ENCODE data around the gene HIPK1.

DNA sequence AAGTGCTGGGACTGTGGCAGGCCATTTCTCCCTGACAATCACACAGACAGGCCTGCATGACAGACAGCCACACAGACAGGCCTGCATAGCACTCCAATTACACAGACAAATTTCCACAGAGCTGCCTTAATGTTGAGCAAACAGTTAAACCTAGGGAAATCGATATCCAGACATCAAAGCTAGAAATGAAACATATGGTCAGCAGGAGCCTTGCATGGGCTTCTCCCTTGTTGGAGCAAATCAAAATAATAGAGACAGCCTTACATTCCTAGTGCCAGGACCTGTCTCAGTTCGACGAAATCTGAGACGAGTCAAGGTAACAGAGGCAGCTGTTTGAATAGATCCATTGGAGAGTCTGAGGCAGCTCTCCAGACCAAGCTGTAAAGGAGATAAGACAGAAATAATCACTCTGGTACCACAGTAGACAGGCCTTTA lies 92.6 kb downstream of the HIPK1 start:
- TF ChIP-seq, protein P1, sequence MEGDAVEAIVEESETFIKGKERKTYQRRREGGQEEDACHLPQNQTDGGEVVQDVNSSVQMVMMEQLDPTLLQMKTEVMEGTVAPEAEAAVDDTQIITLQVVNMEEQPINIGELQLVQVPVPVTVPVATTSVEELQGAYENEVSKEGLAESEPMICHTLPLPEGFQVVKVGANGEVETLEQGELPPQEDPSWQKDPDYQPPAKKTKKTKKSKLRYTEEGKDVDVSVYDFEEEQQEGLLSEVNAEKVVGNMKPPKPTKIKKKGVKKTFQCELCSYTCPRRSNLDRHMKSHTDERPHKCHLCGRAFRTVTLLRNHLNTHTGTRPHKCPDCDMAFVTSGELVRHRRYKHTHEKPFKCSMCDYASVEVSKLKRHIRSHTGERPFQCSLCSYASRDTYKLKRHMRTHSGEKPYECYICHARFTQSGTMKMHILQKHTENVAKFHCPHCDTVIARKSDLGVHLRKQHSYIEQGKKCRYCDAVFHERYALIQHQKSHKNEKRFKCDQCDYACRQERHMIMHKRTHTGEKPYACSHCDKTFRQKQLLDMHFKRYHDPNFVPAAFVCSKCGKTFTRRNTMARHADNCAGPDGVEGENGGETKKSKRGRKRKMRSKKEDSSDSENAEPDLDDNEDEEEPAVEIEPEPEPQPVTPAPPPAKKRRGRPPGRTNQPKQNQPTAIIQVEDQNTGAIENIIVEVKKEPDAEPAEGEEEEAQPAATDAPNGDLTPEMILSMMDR (IDR thresholded peaks at IDR 0.05 in 2 of 3, conservative IDR thresholded peaks at IDR 0.05 in 1 of 3; ENCODE audit: borderline replicate concordance in 1 of 3, insufficient read depth in 1 of 3, low read depth in 2 of 3, low read length in 2 of 3) = no peak
- TF ChIP-seq, protein P2, sequence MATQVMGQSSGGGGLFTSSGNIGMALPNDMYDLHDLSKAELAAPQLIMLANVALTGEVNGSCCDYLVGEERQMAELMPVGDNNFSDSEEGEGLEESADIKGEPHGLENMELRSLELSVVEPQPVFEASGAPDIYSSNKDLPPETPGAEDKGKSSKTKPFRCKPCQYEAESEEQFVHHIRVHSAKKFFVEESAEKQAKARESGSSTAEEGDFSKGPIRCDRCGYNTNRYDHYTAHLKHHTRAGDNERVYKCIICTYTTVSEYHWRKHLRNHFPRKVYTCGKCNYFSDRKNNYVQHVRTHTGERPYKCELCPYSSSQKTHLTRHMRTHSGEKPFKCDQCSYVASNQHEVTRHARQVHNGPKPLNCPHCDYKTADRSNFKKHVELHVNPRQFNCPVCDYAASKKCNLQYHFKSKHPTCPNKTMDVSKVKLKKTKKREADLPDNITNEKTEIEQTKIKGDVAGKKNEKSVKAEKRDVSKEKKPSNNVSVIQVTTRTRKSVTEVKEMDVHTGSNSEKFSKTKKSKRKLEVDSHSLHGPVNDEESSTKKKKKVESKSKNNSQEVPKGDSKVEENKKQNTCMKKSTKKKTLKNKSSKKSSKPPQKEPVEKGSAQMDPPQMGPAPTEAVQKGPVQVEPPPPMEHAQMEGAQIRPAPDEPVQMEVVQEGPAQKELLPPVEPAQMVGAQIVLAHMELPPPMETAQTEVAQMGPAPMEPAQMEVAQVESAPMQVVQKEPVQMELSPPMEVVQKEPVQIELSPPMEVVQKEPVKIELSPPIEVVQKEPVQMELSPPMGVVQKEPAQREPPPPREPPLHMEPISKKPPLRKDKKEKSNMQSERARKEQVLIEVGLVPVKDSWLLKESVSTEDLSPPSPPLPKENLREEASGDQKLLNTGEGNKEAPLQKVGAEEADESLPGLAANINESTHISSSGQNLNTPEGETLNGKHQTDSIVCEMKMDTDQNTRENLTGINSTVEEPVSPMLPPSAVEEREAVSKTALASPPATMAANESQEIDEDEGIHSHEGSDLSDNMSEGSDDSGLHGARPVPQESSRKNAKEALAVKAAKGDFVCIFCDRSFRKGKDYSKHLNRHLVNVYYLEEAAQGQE (IDR thresholded peaks at IDR 0.05; ENCODE audit: low read depth) = no peak
- TF ChIP-seq POLR2A (IDR thresholded peaks at IDR 0.05; ENCODE audit: borderline replicate concordance, extremely low read depth, insufficient read depth, insufficient read length) (no peak), ZFX (IDR thresholded peaks at IDR 0.05) (no peak), EZH2 (IDR thresholded peaks at IDR 0.05) (no peak), SRF (IDR thresholded peaks at IDR 0.05; ENCODE audit: low read depth) (no peak), SP1 (IDR thresholded peaks at IDR 0.05; ENCODE audit: low read depth) (no peak), ZNF274 (IDR thresholded peaks at IDR 0.05; ENCODE audit: low read depth, low read length) (no peak), POLR2AphosphoS5 (IDR thresholded peaks at IDR 0.05; ENCODE audit: low read depth, low read length) (no peak), JUND (IDR thresholded peaks at IDR 0.05) (no peak), CBX3 (IDR thresholded peaks at IDR 0.05; ENCODE audit: low read depth) (no peak), TCF7L2 (IDR thresholded peaks at IDR 0.05; ENCODE audit: borderline replicate concordance, extremely low read depth, insufficient read depth, insufficient read length) (no peak)
- TF ChIP-seq, protein P3, sequence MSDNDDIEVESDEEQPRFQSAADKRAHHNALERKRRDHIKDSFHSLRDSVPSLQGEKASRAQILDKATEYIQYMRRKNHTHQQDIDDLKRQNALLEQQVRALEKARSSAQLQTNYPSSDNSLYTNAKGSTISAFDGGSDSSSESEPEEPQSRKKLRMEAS (IDR thresholded peaks at IDR 0.05) = no peak
- TF ChIP-seq, protein P4, sequence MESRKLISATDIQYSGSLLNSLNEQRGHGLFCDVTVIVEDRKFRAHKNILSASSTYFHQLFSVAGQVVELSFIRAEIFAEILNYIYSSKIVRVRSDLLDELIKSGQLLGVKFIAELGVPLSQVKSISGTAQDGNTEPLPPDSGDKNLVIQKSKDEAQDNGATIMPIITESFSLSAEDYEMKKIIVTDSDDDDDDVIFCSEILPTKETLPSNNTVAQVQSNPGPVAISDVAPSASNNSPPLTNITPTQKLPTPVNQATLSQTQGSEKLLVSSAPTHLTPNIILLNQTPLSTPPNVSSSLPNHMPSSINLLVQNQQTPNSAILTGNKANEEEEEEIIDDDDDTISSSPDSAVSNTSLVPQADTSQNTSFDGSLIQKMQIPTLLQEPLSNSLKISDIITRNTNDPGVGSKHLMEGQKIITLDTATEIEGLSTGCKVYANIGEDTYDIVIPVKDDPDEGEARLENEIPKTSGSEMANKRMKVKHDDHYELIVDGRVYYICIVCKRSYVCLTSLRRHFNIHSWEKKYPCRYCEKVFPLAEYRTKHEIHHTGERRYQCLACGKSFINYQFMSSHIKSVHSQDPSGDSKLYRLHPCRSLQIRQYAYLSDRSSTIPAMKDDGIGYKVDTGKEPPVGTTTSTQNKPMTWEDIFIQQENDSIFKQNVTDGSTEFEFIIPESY (IDR thresholded peaks at IDR 0.05; ENCODE audit: extremely low read depth, insufficient replicate concordance, low read length) = no peak
